Esophagus squamous epithelium (tissue), 5 donors: Measurements from ENCODE around the gene TBC1D22B. TPM values are rescaled to one million over a fixed set of nuclear protein-coding genes. Genes with fewer than 3 reads are reported as not detected.
A peak's percentile ranks its signal among the peaks of the same experiment; 100 is the strongest.

Experiments
- DNase-seq: peaks from one replicate; lab custom pipeline; 2025; lab: John Stamatoyannopoulos, UW
- H3K27ac ChIP-seq, 4 donors: fragments of 200-600 bp; sonication (generic); one replicate each; pipeline ENCODE4 v1.5.1; 2016 to 2019; ENCODE audit warnings: mild to moderate bottlenecking in 1 of 4
- H3K27me3 ChIP-seq, 4 donors: fragments of 200-600 bp; sonication (generic); 1 replicate in 3 of 4; 2 replicates in 1 of 4; pipeline versions ENCODE4 v1.5.1 to v1.6.0; 2017 to 2021; ENCODE audit warnings: antibody characterized with exemption in 1 of 4
- H3K36me3 ChIP-seq, 3 donors: fragments of 200-600 bp; sonication (generic); one replicate each; pipeline ENCODE4 v1.5.1; 2016 to 2019
- H3K4me1 ChIP-seq, 3 donors: fragments of 200-600 bp; sonication (generic); one replicate each; pipeline ENCODE4 v1.5.1; 2017 to 2019
- H3K4me3 ChIP-seq, 4 donors: fragments of 200-600 bp; sonication (generic); 1 replicate in 3 of 4; 2 replicates in 1 of 4; pipeline ENCODE4 v1.5.1; 2016 to 2019; ENCODE audit warnings: mild to moderate bottlenecking in 2 of 4, moderate library complexity in 1 of 4
- H3K9me3 ChIP-seq, 3 donors: fragments of 200-600 bp; sonication (generic); one replicate each; pipeline ENCODE4 v1.5.1; 2016 to 2019
- CTCF ChIP-seq, 6 experiments: fragments of 450-650 bp in 4 of 6; fragments of 200-600 bp in 2 of 6; sonication (generic) in 2 of 6; IDR thresholded peaks; one replicate each; pipeline ENCODE4 v1.5.1; 2016 to 2019; ENCODE audit warnings: antibody characterized with exemption in 6 of 6, mild to moderate bottlenecking in 4 of 6, moderate library complexity in 4 of 6
- POLR2A ChIP-seq, 4 donors: fragments of 450-650 bp; IDR thresholded peaks; one replicate each; pipeline ENCODE4 v1.6.1; 2017; ENCODE audit warnings: antibody characterized with exemption in 4 of 4, mild to moderate bottlenecking in 4 of 4, moderate library complexity in 3 of 4
- WGBS, 2 donors: methylation state at CpG; one replicate each; pipeline ENCODE4 v1.1.5; 2018; 5-methylcytosine and 5-hydroxymethylcytosine counted together
- intact Hi-C: fragments of 100-400 bp; cut with DNase I; formaldehyde crosslinking; loops from one replicate; pipeline ENCODE4 v1.15.0; 2022
- total RNA-seq, 4 donors: library from RNA; depleted of rRNA; stranded (reverse); fragments of >200 nt; gene quantifications; one replicate each; pipeline ENCODE4 v1.1.0, GENCODE V29; 2016
- donor health status: DM: yes; HTN: yes; CAD: no.

The TBC1D22B gene
- total RNA-seq, 4 donors from 2014 or later: 8.7 to 13.2 (median 10.4) TPM

GRCh38 chr6:37210313-37210968, 47.1 kb upstream of the TBC1D22B start:
- no peaks in the 10 kb centered on the region for H3K36me3 ChIP-seq
- no peaks in the 10 kb centered on the region for H3K9me3 ChIP-seq
- H3K4me1 ChIP-seq: peaks cover 0 to 15% (median under 1%) of the 10 kb centered on the region in 3 donors
- no peaks in the 10 kb centered on the region for H3K27me3 ChIP-seq
- intact Hi-C loops: loop anchor here (2.0 kb wide), 1 partner anchor 192 kb away; no protein-coding TSS in a partner anchor
- H3K4me3 ChIP-seq: no peak overlapping the region
- no peak overlapping the region for H3K27ac ChIP-seq
- no peak for DNase-seq
- TF ChIP-seq CTCF (IDR thresholded peaks at IDR 0.05) (peak; percentile 93 to 98 (median 97)), POLR2A (IDR thresholded peaks at IDR 0.05) (no peak)
- WGBS, 2 donors: 54 to 57% methylated on average over 7 of the region's 7 CpGs

- TF ChIP-seq CTCF (IDR thresholded peaks at IDR 0.05) (no peak), POLR2A (IDR thresholded peaks at IDR 0.05) (no peak)
- Histone ChIP-seq H3K27me3 (no peaks in the 10 kb centered on the region), H3K36me3 (no peaks in the 10 kb centered on the region), H3K27ac (no peak overlapping the region), H3K9me3 (no peaks in the 10 kb centered on the region), H3K4me3 (no peak overlapping the region), H3K4me1 (peaks cover 0 to 10% (median 0%) of the 10 kb centered on the region in 3 donors)
- 85% methylated on average over 9 of the region's 9 CpGs for WGBS, 2 donors
- no peak for DNase-seq
- intact Hi-C loops: no loop called here
These were observed 45.3 kb upstream of the TBC1D22B start for GRCh38 chr6:37212268-37212667.

GRCh38 chr6:37218061-37218460, 39.5 kb upstream of the TBC1D22B start:
- no peak for DNase-seq
- no peak for TF ChIP-seq CTCF (IDR thresholded peaks at IDR 0.05)
- no peak for TF ChIP-seq POLR2A (IDR thresholded peaks at IDR 0.05)
- 83 to 89% methylated on average over 3 to 6 of the region's 6 CpGs for WGBS, 2 donors
- no peak overlapping the region for H3K27ac ChIP-seq
- no peaks in the 10 kb centered on the region for H3K36me3 ChIP-seq
- H3K4me1 ChIP-seq: peaks cover 6 to 15% (median 13%) of the 10 kb centered on the region in 3 donors
- intact Hi-C loops: no loop called here
- H3K27me3 ChIP-seq: no peaks in the 10 kb centered on the region
- H3K9me3 ChIP-seq: no peaks in the 10 kb centered on the region
- H3K4me3 ChIP-seq: no peak overlapping the region

GRCh38 chr6:37218511-37218910, 39.1 kb upstream of the TBC1D22B start:
- WGBS, 2 donors: 78 to 85% methylated on average over 8 of the region's 8 CpGs
- intact Hi-C loops: no loop called here
- no peak overlapping the region for H3K4me3 ChIP-seq
- no peak for DNase-seq
- H3K4me1 ChIP-seq: peaks cover 6 to 17% (median 13%) of the 10 kb centered on the region in 3 donors
- H3K9me3 ChIP-seq: no peaks in the 10 kb centered on the region
- H3K36me3 ChIP-seq: no peaks in the 10 kb centered on the region
- TF ChIP-seq POLR2A (IDR thresholded peaks at IDR 0.05) (no peak), CTCF (IDR thresholded peaks at IDR 0.05) (no peak)
- no peak overlapping the region for H3K27ac ChIP-seq
- no peaks in the 10 kb centered on the region for H3K27me3 ChIP-seq

- no peak for DNase-seq
- intact Hi-C loops: no loop called here
- Histone ChIP-seq H3K27me3 (no peaks in the 10 kb centered on the region), H3K36me3 (no peaks in the 10 kb centered on the region), H3K27ac (peak overlapping the region in 3 of 4 donors; percentile 38 to 62 (median 49)), H3K4me3 (peak overlapping the region; percentile 41 to 77 (median 66)), H3K4me1 (peaks cover 6 to 17% (median 13%) of the 10 kb centered on the region in 3 donors), H3K9me3 (no peaks in the 10 kb centered on the region)
- TF ChIP-seq POLR2A (IDR thresholded peaks at IDR 0.05) (no peak), CTCF (IDR thresholded peaks at IDR 0.05) (no peak)
- WGBS, 2 donors: 48 to 77% methylated on average over 4 to 6 of the region's 6 CpGs
These were observed 35.9 kb upstream of the TBC1D22B start for GRCh38 chr6:37221585-37222124.
